Karpas-422 (cell line): Measurements from ENCODE around the gene DYNC2H1. TPM values are rescaled to one million over a fixed set of nuclear protein-coding genes. Genes with fewer than 3 reads are reported as not detected.

Experiments used
- DNase-seq: peaks from one replicate; pipeline ENCODE4 v3.0.0-alpha.2; 2015
- H2AFZ ChIP-seq: fragments of 200-600 bp; sonication (generic); 2 replicates; pipeline ENCODE4 v1.6.1; 2014; ENCODE audit warnings: antibody characterized with exemption, low read length, mixed read lengths
- H3K27ac ChIP-seq: fragments of 200-600 bp; sonication (generic); 2 replicates; pipeline ENCODE4 v1.5.1; 2014; ENCODE audit warnings: mild to moderate bottlenecking, low read length, moderate library complexity
- H3K27me3 ChIP-seq: fragments of 200-600 bp; sonication (generic); 2 replicates; pipeline ENCODE4 v1.6.1; 2014; ENCODE audit warnings: low read length, mixed read lengths
- H3K36me3 ChIP-seq: fragments of 200-600 bp; sonication (generic); 2 replicates; pipeline ENCODE4 v1.6.1; 2014; ENCODE audit warnings: low read length, mixed read lengths; ENCODE audit not compliant: insufficient read depth
- H3K4me1 ChIP-seq: fragments of 200-600 bp; sonication (generic); 2 replicates; pipeline ENCODE4 v1.6.1; 2014; ENCODE audit warnings: mild to moderate bottlenecking, low read length, mixed read lengths
- H3K4me2 ChIP-seq: fragments of 200-600 bp; sonication (generic); 2 replicates; pipeline ENCODE4 v1.6.1; 2014; ENCODE audit warnings: low read length, low read depth, mild to moderate bottlenecking; ENCODE audit not compliant: poor library complexity, severe bottlenecking
- H3K4me3 ChIP-seq: fragments of 200-600 bp; sonication (generic); 2 replicates; pipeline ENCODE4 v1.5.1; 2014; ENCODE audit warnings: mild to moderate bottlenecking, antibody characterized with exemption, low read length, mixed read lengths
- H3K79me2 ChIP-seq: fragments of 200-600 bp; sonication (generic); 2 replicates; pipeline ENCODE4 v1.6.1; 2014; ENCODE audit warnings: mild to moderate bottlenecking, low read length, mixed read lengths
- H3K9ac ChIP-seq: fragments of 200-600 bp; sonication (generic); 2 replicates; pipeline ENCODE4 v1.6.0; 2014; ENCODE audit warnings: low read length
- H3K9me2 ChIP-seq: fragments of 200-600 bp; sonication (generic), shearing (Covaris generic); replicated peaks from 2 replicates; pipeline ENCODE4 v1.6.0; 2014; ENCODE audit warnings: mild to moderate bottlenecking, low read length, moderate library complexity; ENCODE audit not compliant: insufficient read depth
- H3K9me3 ChIP-seq: fragments of 300-700, 200-600 bp; sonication (generic); 2 replicates; pipeline ENCODE4 v1.6.1; 2014; ENCODE audit warnings: low read length, mixed read lengths
- H4K20me1 ChIP-seq: fragments of 200-600 bp; sonication (generic); 2 replicates; pipeline ENCODE4 v1.6.1; 2014; ENCODE audit warnings: mild to moderate bottlenecking, antibody characterized with exemption, low read length, low read depth; ENCODE audit not compliant: insufficient read depth
- total RNA-seq: library from RNA; depleted of rRNA; stranded (reverse); fragments of >200 nt; shearing (Covaris generic); gene quantifications from 2 replicates; pipeline ENCODE4 v1.2.3, GENCODE V29; 2014; ENCODE audit warnings: low replicate concordance

Gene DYNC2H1
- total RNA-seq, 1 experiment from 2014 or later = 3.9 TPM

GRCh38 chr11:103297900-103298299 lies 188.7 kb downstream of the DYNC2H1 start:
- no peaks in the 10 kb centered on the region; the same call in 1 of the 2 replicates for H3K36me3 ChIP-seq
- peaks cover 2% of the 10 kb centered on the region; the same call in 1 of the 2 replicates for H3K27me3 ChIP-seq
- no peaks in the 10 kb centered on the region for H3K4me1 ChIP-seq
- no peak overlapping the region for H2AFZ ChIP-seq
- no peaks in the 10 kb centered on the region for H3K79me2 ChIP-seq
- DNase-seq = no peak
- no peaks in the 10 kb centered on the region for H3K9me2 ChIP-seq
- no peak overlapping the region for H3K4me2 ChIP-seq
- H3K9ac ChIP-seq = no peak overlapping the region
- peaks cover 41% of the 10 kb centered on the region for H3K9me3 ChIP-seq
- no peak overlapping the region for H3K27ac ChIP-seq
- H3K4me3 ChIP-seq = no peak overlapping the region
- no peaks in the 10 kb centered on the region for H4K20me1 ChIP-seq

- H3K4me2 ChIP-seq = no peak overlapping the region
- no peaks in the 10 kb centered on the region for H4K20me1 ChIP-seq
- no peaks in the 10 kb centered on the region for H3K36me3 ChIP-seq
- H3K4me1 ChIP-seq = no peaks in the 10 kb centered on the region
- no peak overlapping the region for H2AFZ ChIP-seq
- no peak overlapping the region for H3K9ac ChIP-seq
- H3K27me3 ChIP-seq = peaks cover 2% of the 10 kb centered on the region; the same call in 1 of the 2 replicates
- no peaks in the 10 kb centered on the region for H3K9me3 ChIP-seq
- no peak overlapping the region for H3K27ac ChIP-seq
- DNase-seq = no peak
- no peak overlapping the region for H3K4me3 ChIP-seq
- H3K9me2 ChIP-seq = no peaks in the 10 kb centered on the region
- no peaks in the 10 kb centered on the region for H3K79me2 ChIP-seq
Measured at GRCh38 chr11:103315248-103315647, 206.0 kb downstream of the DYNC2H1 start.

- peaks cover 6% of the 10 kb centered on the region; the same call in 1 of the 2 replicates for H3K27me3 ChIP-seq
- no peaks in the 10 kb centered on the region for H4K20me1 ChIP-seq
- no peak overlapping the region for H3K9ac ChIP-seq
- no peak overlapping the region for H2AFZ ChIP-seq
- H3K36me3 ChIP-seq = no peaks in the 10 kb centered on the region
- H3K9me2 ChIP-seq = no peaks in the 10 kb centered on the region
- no peak overlapping the region for H3K4me3 ChIP-seq
- no peaks in the 10 kb centered on the region for H3K9me3 ChIP-seq
- DNase-seq = no peak
- no peaks in the 10 kb centered on the region for H3K79me2 ChIP-seq
- no peaks in the 10 kb centered on the region for H3K4me1 ChIP-seq
- H3K27ac ChIP-seq = no peak overlapping the region
- H3K4me2 ChIP-seq = no peak overlapping the region
Measured at GRCh38 chr11:103317118-103317517, 207.9 kb downstream of the DYNC2H1 start.

- Histone ChIP-seq H3K4me1 (peaks cover 4% of the 10 kb centered on the region; the same call in 1 of the 2 replicates), H3K4me2 (no peak overlapping the region), H3K9me2 (no peaks in the 10 kb centered on the region), H3K36me3 (no peaks in the 10 kb centered on the region), H3K27ac (no peak overlapping the region), H4K20me1 (no peaks in the 10 kb centered on the region), H3K79me2 (no peaks in the 10 kb centered on the region), H3K9me3 (no peaks in the 10 kb centered on the region), H3K4me3 (no peak overlapping the region), H3K27me3 (0 out of 2 replicates have a peak, but pooled peaks cover 6% of the 10 kb centered on the region), H2AFZ (no peak overlapping the region), H3K9ac (no peak overlapping the region)
- no peak for DNase-seq
Measured at GRCh38 chr11:103322821-103323220, 213.6 kb downstream of the DYNC2H1 start.

GRCh38 chr11:103325686-103326069 lies 216.5 kb downstream of the DYNC2H1 start:
- Histone ChIP-seq H3K9me2 (no peaks in the 10 kb centered on the region), H3K27ac (no peak overlapping the region), H3K9me3 (no peaks in the 10 kb centered on the region), H3K4me2 (peak overlapping the region; percentile 27), H3K4me1 (peaks cover 4% of the 10 kb centered on the region; the same call in 1 of the 2 replicates), H3K36me3 (no peaks in the 10 kb centered on the region), H2AFZ (peak overlapping the region; percentile 22; the same call in 1 of the 2 replicates), H3K9ac (no peak overlapping the region), H3K27me3 (0 out of 2 replicates have a peak, but pooled peaks cover 9% of the 10 kb centered on the region), H4K20me1 (no peaks in the 10 kb centered on the region), H3K79me2 (no peaks in the 10 kb centered on the region), H3K4me3 (no peak overlapping the region; the same call in 1 of the 2 replicates)
- DNase-seq = no peak

GRCh38 chr11:103326070-103326794 lies 217.0 kb downstream of the DYNC2H1 start:
- no peaks in the 10 kb centered on the region for H3K9me3 ChIP-seq
- H3K27me3 ChIP-seq = 0 out of 2 replicates have a peak, but pooled peaks cover 6% of the 10 kb centered on the region
- peaks cover 4% of the 10 kb centered on the region; the same call in 1 of the 2 replicates for H3K4me1 ChIP-seq
- DNase-seq = peak; percentile 95
- peak overlapping the region; percentile 22; the same call in 1 of the 2 replicates for H2AFZ ChIP-seq
- no peaks in the 10 kb centered on the region for H3K36me3 ChIP-seq
- H3K79me2 ChIP-seq = no peaks in the 10 kb centered on the region
- no peaks in the 10 kb centered on the region for H3K9me2 ChIP-seq
- H3K4me2 ChIP-seq = peak overlapping the region; percentile 27
- no peak overlapping the region for H3K27ac ChIP-seq
- no peak overlapping the region for H3K9ac ChIP-seq
- H3K4me3 ChIP-seq = no peak overlapping the region; the same call in 1 of the 2 replicates
- H4K20me1 ChIP-seq = no peaks in the 10 kb centered on the region

GRCh38 chr11:103327721-103328120 lies 218.5 kb downstream of the DYNC2H1 start:
- no peaks in the 10 kb centered on the region for H3K9me3 ChIP-seq
- H3K9ac ChIP-seq = no peak overlapping the region
- no peaks in the 10 kb centered on the region for H3K36me3 ChIP-seq
- H4K20me1 ChIP-seq = no peaks in the 10 kb centered on the region
- no peaks in the 10 kb centered on the region for H3K9me2 ChIP-seq
- 0 out of 2 replicates have a peak, but pooled peaks cover 5% of the 10 kb centered on the region for H3K27me3 ChIP-seq
- no peak overlapping the region for H2AFZ ChIP-seq
- no peaks in the 10 kb centered on the region for H3K79me2 ChIP-seq
- peaks cover 4% of the 10 kb centered on the region; the same call in 1 of the 2 replicates for H3K4me1 ChIP-seq
- no peak for DNase-seq
- H3K4me2 ChIP-seq = no peak overlapping the region
- no peak overlapping the region for H3K4me3 ChIP-seq
- H3K27ac ChIP-seq = no peak overlapping the region

GRCh38 chr11:103332409-103332808 lies 223.2 kb downstream of the DYNC2H1 start:
- Histone ChIP-seq H3K27me3 (0 out of 2 replicates have a peak, but pooled peaks cover 2% of the 10 kb centered on the region), H3K4me1 (no peaks in the 10 kb centered on the region), H4K20me1 (no peaks in the 10 kb centered on the region), H3K27ac (no peak overlapping the region), H3K9ac (no peak overlapping the region), H3K4me2 (no peak overlapping the region), H3K36me3 (no peaks in the 10 kb centered on the region), H2AFZ (no peak overlapping the region), H3K4me3 (no peak overlapping the region), H3K9me3 (no peaks in the 10 kb centered on the region), H3K9me2 (no peaks in the 10 kb centered on the region), H3K79me2 (no peaks in the 10 kb centered on the region)
- DNase-seq = no peak
